NCI-H345 treated with DMSO at 0.1 percent for 48 hours (cell line): Measurements from ENCODE around the gene PCDHA3.
"Not testable (repeated sequence)": the region's sequence is repeated elsewhere in the genome, so short reads cannot be mapped to it uniquely, and the experiment has no call there.

Source experiments
- DNase-seq: peaks from one replicate; lab custom pipeline; 2025; ENCODE audit not compliant: unreplicated experiment; lab: John Stamatoyannopoulos, UW

PCDHA3 gene

DNA sequence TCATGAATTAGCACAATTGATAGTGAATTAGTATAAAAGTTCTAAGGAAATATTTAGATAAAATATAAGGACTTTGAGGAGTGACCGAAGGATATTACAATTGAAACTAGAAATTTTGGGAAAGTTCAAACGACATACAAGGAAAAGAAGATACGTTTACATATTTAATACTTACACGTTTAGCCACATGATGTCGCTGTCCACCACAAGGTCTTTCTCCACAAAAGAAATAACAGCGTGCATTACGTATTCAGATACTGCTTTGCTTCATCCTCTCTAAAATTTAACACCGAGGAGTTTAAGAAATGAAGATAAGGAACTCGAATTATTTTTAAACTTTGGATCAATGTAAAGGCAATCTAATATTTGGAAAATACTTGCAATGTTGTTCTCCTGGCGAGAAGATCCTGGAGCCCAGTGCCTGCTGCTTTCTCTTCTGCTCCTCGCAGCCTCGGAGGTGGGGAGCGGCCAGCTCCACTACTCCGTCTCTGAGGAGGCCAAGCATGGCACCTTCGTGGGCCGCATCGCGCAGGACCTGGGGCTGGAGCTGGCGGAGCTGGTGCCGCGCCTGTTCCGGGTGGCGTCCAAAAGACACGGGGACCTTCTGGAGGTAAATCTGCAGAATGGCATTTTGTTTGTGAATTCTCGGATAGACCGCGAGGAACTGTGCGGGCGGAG is at the start of gene PCDHA3:
Gene PCDHA3 (plus strand): TSS at position 242 of the 678 bp plus-strand sequence.
- DNase-seq, result no peak

DNA sequence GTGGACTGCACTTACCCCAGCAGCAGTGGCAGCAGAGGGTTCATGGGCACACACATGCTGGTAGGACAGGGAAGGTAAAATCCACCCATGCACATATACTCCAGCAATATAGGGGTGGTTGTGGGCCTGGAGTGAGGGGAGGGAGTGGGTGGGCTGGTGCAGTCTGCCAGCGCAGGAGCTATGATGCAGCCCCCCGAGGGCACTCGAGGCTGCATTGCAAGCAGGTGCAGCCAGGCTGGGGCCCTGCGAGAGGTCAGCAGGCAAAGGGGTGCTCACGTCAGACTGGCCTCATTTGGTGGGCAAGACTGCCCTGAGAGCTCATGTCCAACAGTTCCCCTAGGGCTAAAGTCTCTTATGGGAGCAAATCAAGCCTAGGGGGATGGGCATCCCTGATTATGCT is 47.3 kb upstream of the PCDHA3 start:
- no peak for DNase-seq

DNA sequence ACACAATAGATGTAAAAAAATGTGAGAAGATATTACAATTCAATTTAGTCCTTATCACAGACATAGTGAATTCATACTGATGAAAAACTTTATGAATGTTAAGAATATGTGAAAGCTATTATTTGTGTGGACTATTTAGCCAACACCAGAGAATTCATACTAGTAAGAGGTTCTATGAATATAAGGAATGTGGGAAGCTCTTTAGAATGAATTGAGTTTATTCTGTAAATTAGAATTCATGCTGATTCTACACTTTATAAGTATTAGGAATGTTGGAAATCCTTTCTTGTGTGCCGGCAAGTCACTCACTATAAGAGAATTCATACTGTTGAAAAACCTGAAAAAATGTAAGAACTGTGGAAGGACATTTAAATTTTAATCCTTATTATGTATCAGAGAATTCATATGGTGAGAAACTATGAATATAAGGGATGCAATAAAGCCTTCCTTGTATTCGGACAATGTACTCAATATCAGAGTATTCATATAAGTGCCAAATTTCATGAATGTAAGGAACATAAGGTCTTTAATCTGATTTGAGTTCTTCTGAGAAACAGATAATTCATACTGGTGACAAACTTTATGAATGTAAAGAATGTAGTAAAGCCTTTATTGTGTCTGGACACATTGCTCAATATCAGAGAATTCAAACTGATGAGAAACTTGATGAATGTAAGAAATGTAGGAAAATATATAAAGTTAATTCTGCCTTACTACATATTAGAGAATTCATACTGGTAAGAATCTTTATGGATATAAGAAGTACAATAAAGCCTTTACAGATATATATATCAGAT is 36.5 kb upstream of the PCDHA3 start:
- DNase-seq, result no peak

DNA sequence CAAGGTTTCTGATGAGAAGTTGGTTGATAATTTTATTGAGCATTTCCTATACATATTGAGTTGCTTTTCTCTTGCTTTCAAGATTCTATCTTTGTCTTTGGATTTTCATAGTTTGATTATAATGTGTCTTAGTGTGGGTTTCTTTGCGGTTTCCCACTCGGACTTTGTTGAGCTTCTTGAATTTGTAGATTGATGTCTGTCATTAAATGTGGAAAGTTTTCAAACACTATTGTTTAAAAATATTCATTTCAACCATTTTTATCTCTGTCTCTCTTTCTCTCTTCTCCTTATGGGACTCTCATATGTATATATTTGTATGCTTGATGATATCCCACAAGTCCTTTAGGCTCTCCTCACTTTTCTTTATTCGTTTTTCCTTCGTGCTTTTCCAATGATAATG is 33.4 kb upstream of the PCDHA3 start:
- no peak for DNase-seq

DNA sequence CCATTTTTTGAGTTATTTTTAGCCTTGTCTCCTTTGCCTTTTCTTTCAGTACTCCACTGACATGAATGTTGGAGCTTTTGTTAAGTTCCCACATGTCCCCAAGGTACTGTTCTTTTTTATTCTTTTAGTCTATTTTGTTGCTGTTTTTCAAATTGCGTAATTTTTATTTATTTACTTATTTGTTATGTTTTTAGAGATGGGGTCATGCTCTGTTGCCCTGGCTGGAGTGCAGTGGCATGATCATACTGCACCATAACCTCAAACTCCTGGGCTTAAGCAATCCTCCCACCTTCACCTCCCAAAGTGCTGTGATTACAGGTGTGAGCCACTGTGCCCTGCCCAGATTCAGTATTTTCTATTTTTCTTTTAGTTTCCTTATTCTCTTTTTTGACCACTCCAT is 20.3 kb upstream of the PCDHA3 start:
- no peak for DNase-seq

DNA sequence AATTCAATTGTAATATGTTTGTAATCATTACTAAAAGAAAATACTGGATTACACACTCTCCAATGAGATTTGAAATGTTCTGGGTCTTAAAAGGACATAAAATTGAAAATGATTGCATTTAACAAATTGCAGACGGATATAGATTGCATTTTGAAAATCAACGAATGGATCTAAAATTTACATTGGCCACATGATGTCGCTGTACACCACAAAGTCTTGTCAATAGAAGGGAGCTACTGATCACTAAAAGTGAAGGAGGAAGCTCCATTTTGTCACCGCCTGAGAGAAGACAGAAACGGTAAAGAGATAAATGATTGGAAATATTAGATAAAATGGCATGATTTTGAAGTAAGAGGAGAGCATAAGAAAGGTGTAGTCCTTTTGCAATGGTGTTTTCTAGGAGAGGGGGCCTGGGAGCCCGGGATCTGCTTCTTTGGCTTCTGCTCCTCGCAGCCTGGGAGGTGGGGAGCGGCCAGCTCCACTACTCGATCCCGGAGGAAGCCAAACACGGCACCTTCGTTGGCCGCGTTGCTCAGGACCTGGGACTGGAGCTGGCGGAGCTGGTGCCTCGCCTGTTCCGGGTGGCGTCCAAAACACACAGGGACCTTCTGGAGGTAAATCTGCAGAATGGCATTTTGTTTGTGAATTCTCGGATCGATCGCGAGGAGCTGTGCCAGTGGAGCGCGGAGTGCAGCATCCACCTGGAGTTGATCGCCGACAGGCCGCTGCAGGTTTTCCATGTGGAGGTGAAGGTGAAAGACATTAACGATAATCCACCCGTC is 14.8 kb upstream of the PCDHA3 start, which contains the start of gene PCDHA1:
Gene PCDHA1 (plus strand): TSS at position 236 of the 782 bp plus-strand sequence.
- DNase-seq, result no peak

DNA sequence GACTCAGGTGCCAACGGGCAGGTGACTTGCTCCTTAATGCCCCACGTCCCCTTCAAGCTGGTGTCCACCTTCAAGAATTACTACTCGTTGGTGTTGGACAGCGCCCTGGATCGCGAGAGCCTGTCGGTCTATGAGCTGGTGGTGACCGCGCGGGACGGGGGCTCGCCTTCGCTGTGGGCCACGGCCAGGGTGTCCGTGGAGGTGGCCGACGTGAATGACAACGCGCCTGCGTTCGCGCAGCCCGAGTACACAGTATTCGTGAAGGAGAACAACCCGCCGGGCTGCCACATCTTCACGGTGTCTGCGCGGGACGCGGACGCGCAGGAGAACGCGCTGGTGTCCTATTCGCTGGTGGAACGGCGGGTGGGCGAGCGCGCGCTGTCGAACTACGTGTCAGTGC is 13.4 kb upstream of the PCDHA3 start:
- DNase-seq, result not testable (repeated sequence)

DNA sequence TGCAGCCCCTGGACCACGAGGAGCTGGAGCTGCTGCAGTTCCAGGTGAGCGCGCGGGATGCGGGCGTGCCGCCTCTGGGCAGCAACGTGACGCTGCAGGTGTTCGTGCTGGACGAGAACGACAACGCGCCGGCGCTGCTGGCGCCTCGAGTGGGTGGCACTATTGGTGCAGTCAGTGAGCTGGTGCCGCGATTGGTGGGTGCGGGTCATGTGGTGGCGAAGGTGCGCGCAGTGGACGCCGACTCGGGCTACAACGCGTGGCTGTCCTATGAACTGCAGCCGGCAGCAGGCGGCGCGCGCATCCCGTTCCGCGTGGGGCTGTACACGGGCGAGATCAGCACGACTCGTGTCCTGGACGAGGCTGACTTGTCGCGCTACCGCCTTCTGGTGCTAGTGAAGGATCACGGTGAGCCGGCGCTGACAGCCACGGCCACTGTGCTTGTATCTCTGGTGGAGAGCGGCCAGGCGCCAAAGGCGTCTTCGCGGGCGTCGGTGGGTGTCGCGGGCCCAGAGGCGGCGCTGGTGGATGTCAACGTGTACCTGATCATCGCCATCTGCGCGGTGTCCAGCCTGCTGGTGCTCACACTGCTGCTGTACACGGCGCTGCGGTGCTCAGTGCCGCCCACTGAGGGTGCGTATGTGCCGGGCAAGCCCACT is 12.9 kb upstream of the PCDHA3 start:
- not testable (repeated sequence) for DNase-seq

DNA sequence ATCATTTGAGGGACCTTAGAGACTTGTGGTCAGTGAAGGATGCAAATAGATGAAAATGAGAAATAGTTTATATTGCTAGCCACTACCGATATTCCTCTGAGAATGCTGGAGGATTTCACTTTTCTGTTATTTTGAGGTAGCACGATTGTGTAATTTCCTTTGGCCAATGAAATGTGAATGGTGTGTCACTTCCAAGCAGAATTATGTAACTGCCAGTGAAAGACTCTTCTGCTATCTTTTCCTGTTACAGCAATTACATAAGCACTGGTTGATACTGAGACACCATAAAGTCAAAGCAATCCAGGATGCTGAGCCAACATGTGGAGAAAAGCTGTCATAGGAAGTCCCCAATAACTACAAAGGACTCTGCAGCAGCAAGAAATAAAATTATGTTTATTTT is 9.8 kb upstream of the PCDHA3 start:
- no peak for DNase-seq

DNA sequence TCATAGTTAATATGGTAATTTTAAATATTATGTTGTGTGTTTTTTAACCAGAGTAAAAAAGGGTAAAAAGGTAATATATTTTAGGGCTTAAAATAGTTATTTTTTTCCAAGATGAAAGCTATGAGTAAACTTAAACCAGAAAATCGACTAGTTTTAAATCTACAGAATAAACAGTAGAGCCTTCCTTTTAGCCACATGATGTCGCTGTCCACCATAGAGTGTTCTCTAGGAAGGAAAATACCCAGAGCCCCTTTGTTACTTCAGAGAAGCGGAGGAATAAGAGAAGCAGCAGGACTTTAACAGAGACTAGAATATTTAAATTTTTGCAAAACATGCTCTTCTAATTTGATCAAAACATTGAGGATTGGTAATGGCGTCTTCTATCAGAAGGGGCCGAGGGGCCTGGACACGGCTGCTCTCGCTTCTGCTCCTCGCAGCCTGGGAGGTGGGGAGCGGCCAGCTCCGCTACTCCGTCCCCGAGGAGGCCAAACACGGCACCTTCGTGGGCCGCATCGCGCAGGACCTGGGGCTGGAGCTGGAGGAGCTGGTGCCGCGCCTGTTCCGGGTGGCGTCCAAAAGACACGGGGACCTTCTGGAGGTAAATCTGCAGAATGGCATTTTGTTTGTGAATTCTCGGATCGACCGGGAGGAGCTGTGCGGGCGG is 6.1 kb upstream of the PCDHA3 start, which contains the start of gene PCDHA2:
Gene PCDHA2 (plus strand): TSS at position 258 of the 664 bp plus-strand sequence.
- DNase-seq, result no peak

DNA sequence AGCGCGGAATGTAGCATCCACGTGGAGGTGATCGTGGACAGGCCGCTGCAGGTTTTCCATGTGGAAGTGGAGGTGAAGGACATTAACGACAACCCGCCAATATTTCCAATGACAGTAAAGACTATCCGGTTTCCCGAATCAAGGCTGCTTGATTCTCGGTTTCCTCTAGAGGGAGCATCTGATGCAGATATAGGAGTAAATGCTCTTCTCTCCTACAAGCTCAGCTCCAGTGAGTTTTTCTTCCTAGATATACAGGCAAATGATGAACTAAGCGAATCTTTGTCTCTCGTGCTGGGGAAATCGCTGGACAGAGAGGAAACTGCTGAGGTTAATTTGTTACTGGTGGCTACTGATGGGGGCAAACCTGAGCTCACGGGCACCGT is 5.6 kb upstream of the PCDHA3 start:
- DNase-seq, result no peak

DNA sequence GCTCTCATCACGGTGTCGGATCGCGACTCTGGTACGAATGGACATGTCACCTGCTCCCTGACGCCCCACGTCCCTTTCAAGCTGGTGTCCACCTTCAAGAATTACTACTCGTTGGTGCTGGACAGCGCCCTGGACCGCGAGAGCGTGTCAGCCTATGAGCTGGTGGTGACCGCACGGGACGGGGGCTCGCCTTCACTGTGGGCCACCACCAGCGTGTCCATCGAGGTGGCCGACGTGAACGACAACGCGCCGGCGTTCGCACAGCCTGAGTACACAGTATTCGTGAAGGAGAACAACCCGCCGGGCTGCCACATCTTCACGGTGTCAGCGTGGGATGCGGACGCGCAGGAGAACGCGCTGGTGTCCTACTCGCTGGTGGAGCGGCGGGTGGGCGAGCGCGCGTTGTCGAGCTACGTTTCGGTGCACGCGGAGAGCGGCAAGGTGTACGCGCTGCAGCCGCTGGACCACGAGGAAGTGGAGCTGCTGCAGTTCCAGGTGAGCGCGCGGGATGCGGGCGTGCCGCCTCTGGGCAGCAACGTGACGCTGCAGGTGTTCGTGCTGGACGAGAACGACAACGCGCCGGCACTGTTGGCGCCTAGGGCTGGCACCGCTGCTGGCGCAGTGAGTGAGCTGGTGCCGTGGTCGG is 4.7 kb upstream of the PCDHA3 start:
- not testable (repeated sequence) for DNase-seq

DNA sequence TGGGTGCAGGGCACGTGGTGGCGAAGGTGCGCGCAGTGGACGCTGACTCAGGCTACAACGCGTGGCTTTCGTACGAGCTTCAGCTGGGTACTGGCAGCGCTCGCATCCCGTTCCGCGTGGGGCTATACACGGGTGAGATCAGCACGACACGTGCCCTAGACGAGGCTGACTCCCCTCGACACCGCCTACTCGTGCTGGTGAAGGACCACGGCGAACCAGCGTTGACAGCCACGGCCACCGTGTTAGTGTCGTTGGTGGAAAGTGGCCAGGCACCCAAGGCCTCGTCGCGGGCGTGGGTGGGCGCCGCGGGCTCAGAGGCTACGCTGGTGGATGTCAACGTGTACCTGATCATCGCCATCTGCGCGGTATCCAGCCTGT is 4.2 kb upstream of the PCDHA3 start:
- no peak for DNase-seq

DNA sequence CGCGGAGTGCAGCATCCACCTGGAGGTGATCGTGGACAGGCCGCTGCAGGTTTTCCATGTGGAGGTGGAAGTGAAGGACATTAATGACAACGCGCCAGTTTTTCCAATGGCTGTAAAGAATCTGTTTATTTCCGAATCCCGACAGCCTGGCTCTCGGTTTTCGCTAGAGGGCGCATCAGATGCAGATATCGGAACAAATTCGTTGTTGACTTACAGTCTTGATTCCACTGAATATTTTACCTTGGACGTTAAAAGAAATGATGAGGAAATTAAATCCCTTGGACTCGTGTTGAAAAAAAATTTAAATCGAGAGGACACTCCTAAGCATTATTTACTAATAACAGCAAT is 611 bp downstream of the PCDHA3 start:
- no peak for DNase-seq

DNA sequence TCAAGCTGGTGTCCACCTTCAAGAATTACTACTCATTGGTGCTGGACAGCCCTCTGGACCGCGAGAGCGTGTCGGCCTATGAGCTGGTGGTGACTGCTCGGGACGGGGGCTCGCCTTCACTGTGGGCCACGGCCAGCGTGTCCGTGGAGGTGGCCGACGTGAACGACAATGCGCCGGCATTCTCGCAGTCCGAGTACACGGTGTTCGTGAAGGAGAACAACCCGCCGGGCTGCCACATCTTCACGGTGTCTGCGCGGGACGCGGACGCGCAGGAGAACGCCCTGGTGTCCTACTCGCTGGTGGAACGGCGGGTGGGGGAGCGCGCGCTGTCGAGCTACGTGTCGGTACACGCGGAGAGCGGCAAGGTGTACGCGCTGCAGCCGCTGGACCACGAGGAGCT is 1.5 kb downstream of the PCDHA3 start:
- DNase-seq, result not testable (repeated sequence)

DNA sequence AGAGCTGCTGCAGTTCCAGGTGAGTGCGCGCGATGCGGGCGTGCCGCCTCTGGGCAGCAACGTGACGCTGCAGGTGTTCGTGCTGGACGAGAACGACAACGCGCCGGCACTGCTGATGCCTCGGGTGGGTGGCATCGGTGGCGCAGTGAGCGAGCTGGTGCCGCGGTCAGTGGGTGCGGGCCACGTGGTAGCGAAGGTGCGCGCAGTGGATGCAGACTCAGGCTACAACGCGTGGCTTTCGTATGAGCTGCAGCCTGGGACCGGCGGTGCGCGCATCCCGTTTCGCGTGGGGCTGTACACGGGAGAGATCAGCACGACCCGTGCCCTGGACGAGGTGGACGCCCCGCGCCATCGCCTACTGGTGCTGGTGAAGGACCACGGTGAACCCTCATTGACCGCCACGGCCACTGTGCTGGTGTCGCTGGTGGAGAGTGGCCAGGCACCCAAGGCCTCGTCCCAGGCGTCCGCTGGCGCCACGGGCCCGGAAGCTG is 2.0 kb downstream of the PCDHA3 start:
- DNase-seq, result no peak

DNA sequence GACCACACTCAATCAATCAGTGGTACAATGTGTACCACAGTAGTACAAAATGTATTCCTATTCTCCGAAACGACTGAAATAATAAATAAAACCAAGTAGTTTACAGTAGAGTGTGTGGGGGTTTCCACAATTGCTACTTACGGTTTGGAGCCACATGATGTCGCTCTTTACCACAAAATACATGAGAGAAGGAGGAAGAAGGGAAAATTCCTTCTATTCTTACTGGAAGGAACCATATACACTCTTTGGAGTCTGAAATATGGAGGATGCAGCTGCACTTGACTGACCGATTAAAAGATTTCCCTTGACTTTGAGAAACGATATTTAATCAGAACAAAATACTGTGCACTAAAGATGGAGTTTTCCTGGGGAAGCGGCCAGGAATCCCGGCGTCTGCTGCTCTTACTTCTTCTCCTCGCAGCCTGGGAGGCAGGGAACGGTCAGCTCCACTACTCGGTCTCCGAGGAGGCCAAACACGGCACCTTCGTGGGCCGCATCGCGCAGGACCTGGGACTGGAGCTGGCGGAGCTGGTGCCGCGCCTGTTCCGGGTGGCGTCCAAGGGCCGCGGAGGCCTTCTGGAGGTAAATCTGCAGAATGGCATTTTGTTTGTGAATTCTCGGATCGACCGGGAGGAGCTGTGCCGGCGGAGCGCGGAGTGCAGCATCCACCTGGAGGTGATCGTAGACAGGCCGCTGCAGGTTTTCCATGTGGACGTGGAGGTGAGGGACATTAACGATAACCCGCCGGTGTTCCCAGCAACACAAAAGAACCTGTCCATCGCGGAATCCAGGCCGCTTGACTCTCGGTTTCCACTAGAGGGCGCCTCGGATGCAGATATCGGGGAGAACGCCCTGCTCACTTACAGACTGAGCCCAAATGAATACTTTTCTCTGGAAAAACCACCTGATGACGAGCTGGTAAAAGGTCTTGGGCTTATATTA is 6.2 kb downstream of the PCDHA3 start, which contains the start of gene PCDHA4:
Gene PCDHA4 (plus strand): TSS at position 235 of the 942 bp plus-strand sequence.
- DNase-seq, result no peak

DNA sequence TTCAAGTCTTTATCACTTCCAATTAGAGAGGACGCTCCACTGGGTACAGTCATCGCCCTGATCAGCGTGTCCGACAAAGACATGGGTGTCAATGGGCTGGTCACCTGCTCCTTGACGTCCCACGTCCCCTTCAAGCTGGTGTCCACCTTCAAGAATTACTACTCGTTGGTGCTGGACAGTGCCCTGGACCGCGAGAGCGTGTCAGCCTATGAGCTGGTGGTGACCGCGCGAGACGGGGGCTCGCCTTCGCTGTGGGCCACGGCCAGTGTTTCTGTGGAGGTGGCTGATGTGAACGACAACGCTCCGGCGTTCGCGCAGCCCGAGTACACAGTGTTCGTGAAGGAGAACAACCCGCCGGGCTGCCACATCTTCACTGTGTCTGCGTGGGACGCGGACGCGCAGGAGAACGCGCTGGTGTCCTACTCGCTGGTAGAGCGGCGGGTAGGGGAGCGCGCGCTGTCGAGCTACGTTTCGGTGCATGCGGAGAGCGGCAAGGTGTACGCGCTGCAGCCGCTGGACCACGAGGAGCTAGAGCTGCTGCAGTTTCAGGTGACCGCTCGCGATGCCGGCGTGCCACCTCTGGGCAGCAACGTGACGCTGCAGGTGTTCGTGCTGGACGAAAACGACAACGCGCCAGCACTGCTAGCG is 7.5 kb downstream of the PCDHA3 start:
- DNase-seq, result not testable (repeated sequence)
